Activated naive CD4-positive, alpha-beta T cell treated with anti-CD3 and anti-CD28 coated beads, Interleukin-2, amount 10 ng/mL, durations not matched to agents 7 days and 5 days (primary cell): Measurements from ENCODE around the gene MPP3.

Experiments
- CTCF ChIA-PET: fragments of 350-600 bp; sonication (Branson Sonifier 250); formaldehyde crosslinking; loops from one replicate; lab custom pipeline; 2021; ENCODE audit warnings: antibody characterized with exemption; lab: Charles Lee
- DNase-seq: peaks from one replicate; pipeline ENCODE4 v3.0.0-alpha.2; 2020
- H3K27ac Mint-ChIP-seq: one replicate; pipeline ENCODE4 v1.8.0; 2021; ENCODE audit warnings: mild to moderate bottlenecking, moderate library complexity, mixed read lengths
- H3K27me3 Mint-ChIP-seq: one replicate; pipeline ENCODE4 v1.8.0; 2021; ENCODE audit warnings: mild to moderate bottlenecking, mixed read lengths
- H3K36me3 Mint-ChIP-seq: one replicate; pipeline ENCODE4 v1.8.0; 2021; ENCODE audit warnings: mixed read lengths
- H3K4me1 Mint-ChIP-seq: one replicate; pipeline ENCODE4 v1.8.0; 2021; ENCODE audit warnings: mixed read lengths
- H3K4me3 Mint-ChIP-seq: one replicate; pipeline ENCODE4 v1.8.0; 2021; ENCODE audit warnings: mild to moderate bottlenecking, moderate library complexity, mixed read lengths
- H3K9me3 Mint-ChIP-seq: one replicate; pipeline ENCODE4 v1.8.0; 2021; ENCODE audit warnings: mixed read lengths

MPP3 gene

GRCh38 chr17:43772877-43773648, 59.9 kb downstream of the MPP3 start:
- Mint-ChIP-seq H3K27me3 (no peaks in the 10 kb centered on the region), H3K27ac (no peak overlapping the region), H3K9me3 (no peaks in the 10 kb centered on the region), H3K36me3 (peaks cover 21% of the 10 kb centered on the region), H3K4me3 (no peak overlapping the region), H3K4me1 (peaks cover 12% of the 10 kb centered on the region)
- CTCF ChIA-PET = interaction anchor here (1.4 to 1.5 kb wide), 2 partner anchors 9 to 14 kb away, joined by 3 to 4 read pairs; no protein-coding TSS in a partner anchor
- DNase-seq = no peak

- no peaks in the 10 kb centered on the region for H3K9me3 Mint-ChIP-seq
- H3K27ac Mint-ChIP-seq = no peak overlapping the region
- H3K4me3 Mint-ChIP-seq = no peak overlapping the region
- DNase-seq = no peak
- peaks cover 21% of the 10 kb centered on the region for H3K36me3 Mint-ChIP-seq
- peaks cover 6% of the 10 kb centered on the region for H3K4me1 Mint-ChIP-seq
- CTCF ChIA-PET = interaction anchor here (1.0 kb wide), 1 partner anchor 78 kb away, joined by 4 read pairs; no protein-coding TSS in a partner anchor
- H3K27me3 Mint-ChIP-seq = peaks cover 2% of the 10 kb centered on the region
Measured at GRCh38 chr17:43771463-43771862, 61.5 kb downstream of the MPP3 start.

GRCh38 chr17:43770957-43771356, 62.0 kb downstream of the MPP3 start:
- no peak for DNase-seq
- peaks cover 5% of the 10 kb centered on the region for H3K27me3 Mint-ChIP-seq
- no peaks in the 10 kb centered on the region for H3K9me3 Mint-ChIP-seq
- peaks cover 21% of the 10 kb centered on the region for H3K36me3 Mint-ChIP-seq
- CTCF ChIA-PET = interaction anchor here (1.6 to 2.1 kb wide), 2 partner anchors 76 to 78 kb away, joined by 4 to 9 read pairs; no protein-coding TSS in a partner anchor
- H3K4me1 Mint-ChIP-seq = peaks cover 6% of the 10 kb centered on the region
- no peak overlapping the region for H3K27ac Mint-ChIP-seq
- no peak overlapping the region for H3K4me3 Mint-ChIP-seq

- Mint-ChIP-seq H3K4me3 (no peak overlapping the region), H3K9me3 (no peaks in the 10 kb centered on the region), H3K27ac (no peak overlapping the region), H3K4me1 (peaks cover 6% of the 10 kb centered on the region), H3K36me3 (peaks cover 19% of the 10 kb centered on the region), H3K27me3 (peaks cover 5% of the 10 kb centered on the region)
- peak; percentile 3 for DNase-seq
- CTCF ChIA-PET = interaction anchor here (1.6 to 2.1 kb wide), 2 partner anchors 75 to 77 kb away, joined by 4 to 9 read pairs; no protein-coding TSS in a partner anchor
Measured at GRCh38 chr17:43769859-43770258, 63.1 kb downstream of the MPP3 start.

- Mint-ChIP-seq H3K4me1 (peaks cover 6% of the 10 kb centered on the region), H3K27me3 (peaks cover 5% of the 10 kb centered on the region), H3K36me3 (peaks cover 19% of the 10 kb centered on the region), H3K9me3 (no peaks in the 10 kb centered on the region), H3K27ac (no peak overlapping the region), H3K4me3 (no peak overlapping the region)
- CTCF ChIA-PET = interaction anchor here (1.6 to 2.1 kb wide), 2 partner anchors 74 to 77 kb away, joined by 4 to 9 read pairs; no protein-coding TSS in a partner anchor
- DNase-seq = peak; percentile 6
Measured at GRCh38 chr17:43769426-43769825, 63.5 kb downstream of the MPP3 start.

GRCh38 chr17:43768943-43769342, 64.0 kb downstream of the MPP3 start:
- CTCF ChIA-PET = interaction anchor here (1.6 to 2.1 kb wide), 2 partner anchors 74 to 76 kb away, joined by 4 to 9 read pairs; no protein-coding TSS in a partner anchor
- H3K36me3 Mint-ChIP-seq = peaks cover 19% of the 10 kb centered on the region
- DNase-seq = peak; percentile 11
- no peak overlapping the region for H3K27ac Mint-ChIP-seq
- H3K4me3 Mint-ChIP-seq = no peak overlapping the region
- H3K27me3 Mint-ChIP-seq = peaks cover 5% of the 10 kb centered on the region
- no peaks in the 10 kb centered on the region for H3K9me3 Mint-ChIP-seq
- H3K4me1 Mint-ChIP-seq = peaks cover 6% of the 10 kb centered on the region

- H3K4me1 Mint-ChIP-seq = peaks cover 4% of the 10 kb centered on the region
- CTCF ChIA-PET = interaction anchor here (0.7 to 13.8 kb wide), 3 partner anchors 12 to 288 kb away, joined by 3 to 445 read pairs (median 6); partner anchors contain the start of gene CFAP97D1
- H3K9me3 Mint-ChIP-seq = no peaks in the 10 kb centered on the region
- no peak overlapping the region for H3K4me3 Mint-ChIP-seq
- peak; percentile 14 for DNase-seq
- H3K27ac Mint-ChIP-seq = no peak overlapping the region
- peaks cover 16% of the 10 kb centered on the region for H3K36me3 Mint-ChIP-seq
- H3K27me3 Mint-ChIP-seq = peaks cover 5% of the 10 kb centered on the region
Measured at GRCh38 chr17:43768382-43768781, 64.6 kb downstream of the MPP3 start.

- CTCF ChIA-PET = interaction anchor here (0.7 to 13.8 kb wide), 12 partner anchors 11 to 287 kb away, joined by 3 to 445 read pairs (median 4); partner anchors contain the start of genes CFAP97D1, DUSP3 and SOST
- Mint-ChIP-seq H3K4me3 (no peak overlapping the region), H3K36me3 (peaks cover 10% of the 10 kb centered on the region), H3K27ac (no peak overlapping the region), H3K4me1 (peaks cover 3% of the 10 kb centered on the region), H3K27me3 (peaks cover 5% of the 10 kb centered on the region), H3K9me3 (no peaks in the 10 kb centered on the region)
- DNase-seq = peak; percentile 10
Measured at GRCh38 chr17:43767713-43768059, 65.3 kb downstream of the MPP3 start.

GRCh38 chr17:43767053-43767712, 65.8 kb downstream of the MPP3 start:
- no peak overlapping the region for H3K4me3 Mint-ChIP-seq
- peaks cover 3% of the 10 kb centered on the region for H3K4me1 Mint-ChIP-seq
- DNase-seq = no peak
- peaks cover 5% of the 10 kb centered on the region for H3K27me3 Mint-ChIP-seq
- H3K9me3 Mint-ChIP-seq = no peaks in the 10 kb centered on the region
- CTCF ChIA-PET = interaction anchor here (0.7 to 13.8 kb wide), 18 partner anchors 10 to 280 kb away, joined by 3 to 445 read pairs (median 4); partner anchors contain the start of genes CFAP97D1, DUSP3 and SOST
- H3K27ac Mint-ChIP-seq = no peak overlapping the region
- peaks cover 6% of the 10 kb centered on the region for H3K36me3 Mint-ChIP-seq

GRCh38 chr17:43766413-43767052, 66.4 kb downstream of the MPP3 start:
- DNase-seq = peak; percentile 65
- H3K27ac Mint-ChIP-seq = no peak overlapping the region
- peaks cover 4% of the 10 kb centered on the region for H3K36me3 Mint-ChIP-seq
- peaks cover 5% of the 10 kb centered on the region for H3K27me3 Mint-ChIP-seq
- no peak overlapping the region for H3K4me3 Mint-ChIP-seq
- CTCF ChIA-PET = interaction anchor here (0.6 to 13.8 kb wide), 28 partner anchors 8 to 493 kb away, joined by 3 to 445 read pairs (median 4); partner anchors contain the start of genes CFAP97D1, DUSP3 and SOST
- peaks cover 3% of the 10 kb centered on the region for H3K4me1 Mint-ChIP-seq
- no peaks in the 10 kb centered on the region for H3K9me3 Mint-ChIP-seq

- Mint-ChIP-seq H3K27me3 (peaks cover 45% of the 10 kb centered on the region), H3K9me3 (no peaks in the 10 kb centered on the region), H3K36me3 (no peaks in the 10 kb centered on the region), H3K27ac (no peak overlapping the region), H3K4me3 (no peak overlapping the region), H3K4me1 (peaks cover 5% of the 10 kb centered on the region)
- CTCF ChIA-PET = interaction anchor here (0.6 to 13.8 kb wide), 18 partner anchors 9 to 226 kb away, joined by 3 to 445 read pairs (median 4); no protein-coding TSS in a partner anchor
- peak; percentile 95 for DNase-seq
Measured at GRCh38 chr17:43760254-43760852, 72.6 kb downstream of the MPP3 start.

- H3K36me3 Mint-ChIP-seq = no peaks in the 10 kb centered on the region
- no peaks in the 10 kb centered on the region for H3K9me3 Mint-ChIP-seq
- H3K27ac Mint-ChIP-seq = no peak overlapping the region
- peaks cover 5% of the 10 kb centered on the region for H3K4me1 Mint-ChIP-seq
- H3K27me3 Mint-ChIP-seq = peaks cover 50% of the 10 kb centered on the region
- CTCF ChIA-PET = interaction anchor here (0.6 to 13.8 kb wide), 18 partner anchors 9 to 225 kb away, joined by 3 to 445 read pairs (median 4); no protein-coding TSS in a partner anchor
- DNase-seq = no peak
- H3K4me3 Mint-ChIP-seq = no peak overlapping the region
Measured at GRCh38 chr17:43759836-43760235, 73.1 kb downstream of the MPP3 start.

GRCh38 chr17:43758497-43759174, 74.3 kb downstream of the MPP3 start, which contains the start of gene SOST:
TSS of gene SOST (minus strand) at chr17:43758791. CDS start at chr17:43758741, 50 bp downstream.
- CTCF ChIA-PET = interaction anchor here (0.7 to 13.8 kb wide), 6 partner anchors 8 to 181 kb away, joined by 3 to 445 read pairs (median 15); partner anchors contain the start of gene DUSP3
- Mint-ChIP-seq H3K4me3 (no peak within 1 kb of the TSS), H3K36me3 (no peaks in the 10 kb centered on the region), H3K27ac (no peak within 1 kb of the TSS), H3K9me3 (no peaks in the 10 kb centered on the region), H3K4me1 (peaks cover 5% of the 10 kb centered on the region), H3K27me3 (peaks cover 62% of the 10 kb centered on the region)
- DNase-seq = no peak
